ENCODE results near the gene ZNF366. TPM values are rescaled to one million over a fixed set of nuclear protein-coding genes. Genes with fewer than 3 reads are reported as not detected.

ZNF366 gene
- total RNA-seq, 2 experiments from 2014 or later = not detected

- H3K27ac ChIP-seq (ENCODE audit: low read depth, low read length, poor library complexity, severe bottlenecking) = no peak overlapping the region
- no peaks in the 10 kb centered on the region for H3K4me1 ChIP-seq (ENCODE audit: insufficient read depth, low read length, poor library complexity, severe bottlenecking)
- H4K20me1 ChIP-seq (ENCODE audit: insufficient read depth, low read length) = no peaks in the 10 kb centered on the region
- no peak overlapping the region for H2AFZ ChIP-seq (ENCODE audit: low read length)
- ChIA-PET POLR2A (interaction anchor here (0.6 kb wide), 1 partner anchor 31 kb away, joined by 6 read pairs; no protein-coding TSS in a partner anchor), CTCF (ENCODE audit: unreplicated experiment) (no interaction called here)
- BruUV-seq (replicated peaks) = no TSS peak
- no peaks in the 10 kb centered on the region for H3K79me2 ChIP-seq (ENCODE audit: insufficient read depth, low read depth, low read length)
- H3K9me3 ChIP-seq (ENCODE audit: low read length) = no peaks in the 10 kb centered on the region
- intact Hi-C loops (cut with micrococcal nuclease; ENCODE audit: unreplicated experiment) = no loop called here
- no peak overlapping the region for H3K4me3 ChIP-seq (ENCODE audit: low read depth, low read length, poor library complexity, severe bottlenecking)
- no peak for DNase-seq (ENCODE audit: low spot score)
- no peak for TF ChIP-seq CTCF (conservative IDR thresholded peaks at IDR 0.05; ENCODE audit: low read length)
- no peak for TF ChIP-seq EZH2phosphoT487 (IDR thresholded peaks at IDR 0.05; ENCODE audit: borderline replicate concordance, low read depth, low read length)
- no peak overlapping the region for H3K4me2 ChIP-seq (ENCODE audit: low read length)
- H3K36me3 ChIP-seq (ENCODE audit: insufficient read depth, low read length) = no peaks in the 10 kb centered on the region
- H3K9me2 ChIP-seq (ENCODE audit: insufficient read depth, low read length) = no peaks in the 10 kb centered on the region
Observed at GRCh38 chr5:72428669-72429068, 78.5 kb downstream of the ZNF366 start.

GRCh38 chr5:72427488-72428437, 79.4 kb downstream of the ZNF366 start:
- H3K9me3 ChIP-seq (ENCODE audit: low read length) = no peaks in the 10 kb centered on the region
- H3K36me3 ChIP-seq (ENCODE audit: insufficient read depth, low read length) = no peaks in the 10 kb centered on the region
- no peaks in the 10 kb centered on the region for H4K20me1 ChIP-seq (ENCODE audit: insufficient read depth, low read length)
- BruUV-seq (replicated peaks) = no TSS peak
- H3K4me1 ChIP-seq (ENCODE audit: insufficient read depth, low read length, poor library complexity, severe bottlenecking) = no peaks in the 10 kb centered on the region
- no peak for DNase-seq (ENCODE audit: low spot score)
- H3K4me2 ChIP-seq (ENCODE audit: low read length) = no peak overlapping the region
- H3K9me2 ChIP-seq (ENCODE audit: insufficient read depth, low read length) = no peaks in the 10 kb centered on the region
- intact Hi-C loops (cut with micrococcal nuclease; ENCODE audit: unreplicated experiment) = no loop called here
- no peak overlapping the region for H3K27ac ChIP-seq (ENCODE audit: low read depth, low read length, poor library complexity, severe bottlenecking)
- no peaks in the 10 kb centered on the region for H3K79me2 ChIP-seq (ENCODE audit: insufficient read depth, low read depth, low read length)
- ChIA-PET CTCF (ENCODE audit: unreplicated experiment) (no interaction called here), POLR2A (no interaction called here)
- no peak overlapping the region for H2AFZ ChIP-seq (ENCODE audit: low read length)
- TF ChIP-seq EZH2phosphoT487 (IDR thresholded peaks at IDR 0.05; ENCODE audit: borderline replicate concordance, low read depth, low read length) (no peak), CTCF (conservative IDR thresholded peaks at IDR 0.05; ENCODE audit: low read length) (no peak)
- no peak overlapping the region for H3K4me3 ChIP-seq (ENCODE audit: low read depth, low read length, poor library complexity, severe bottlenecking)

GRCh38 chr5:72427016-72427415, 80.2 kb downstream of the ZNF366 start:
- no peaks in the 10 kb centered on the region for H3K79me2 ChIP-seq (ENCODE audit: insufficient read depth, low read depth, low read length)
- H3K9me3 ChIP-seq (ENCODE audit: low read length) = no peaks in the 10 kb centered on the region
- no peak overlapping the region for H3K4me3 ChIP-seq (ENCODE audit: low read depth, low read length, poor library complexity, severe bottlenecking)
- BruUV-seq (replicated peaks) = no TSS peak
- no peak for DNase-seq (ENCODE audit: low spot score)
- no peak overlapping the region for H2AFZ ChIP-seq (ENCODE audit: low read length)
- H3K4me2 ChIP-seq (ENCODE audit: low read length) = no peak overlapping the region
- H4K20me1 ChIP-seq (ENCODE audit: insufficient read depth, low read length) = no peaks in the 10 kb centered on the region
- no peaks in the 10 kb centered on the region for H3K36me3 ChIP-seq (ENCODE audit: insufficient read depth, low read length)
- CTCF ChIA-PET (ENCODE audit: unreplicated experiment) = no interaction called here
- H3K27ac ChIP-seq (ENCODE audit: low read depth, low read length, poor library complexity, severe bottlenecking) = no peak overlapping the region
- H3K9me2 ChIP-seq (ENCODE audit: insufficient read depth, low read length) = no peaks in the 10 kb centered on the region
- no peaks in the 10 kb centered on the region for H3K4me1 ChIP-seq (ENCODE audit: insufficient read depth, low read length, poor library complexity, severe bottlenecking)
- TF ChIP-seq CTCF (conservative IDR thresholded peaks at IDR 0.05; ENCODE audit: low read length) (no peak), EZH2phosphoT487 (IDR thresholded peaks at IDR 0.05; ENCODE audit: borderline replicate concordance, low read depth, low read length) (no peak)
- POLR2A ChIA-PET = no interaction called here
- intact Hi-C loops (cut with micrococcal nuclease; ENCODE audit: unreplicated experiment) = no loop called here
